MM.1S (cell line): Measurements from ENCODE around the gene HOMER1.

Source experiments
- DNase-seq: peaks from one replicate; pipeline ENCODE4 v3.0.0-alpha.2; 2015
- H2AFZ ChIP-seq: fragments of 300-600 bp; sonication (generic); 2 replicates; pipeline ENCODE4 v1.6.0; 2016; ENCODE audit warnings: antibody characterized with exemption, low read length
- H3F3A ChIP-seq: fragments of 300-600 bp; sonication (generic); 2 replicates; pipeline ENCODE4 v1.6.1; 2016; ENCODE audit warnings: mild to moderate bottlenecking, antibody characterized with exemption, low read length, moderate library complexity, mixed read lengths; ENCODE audit not compliant: insufficient read depth
- H3K27ac ChIP-seq: fragments of 300-600 bp; sonication (generic); 2 replicates; pipeline ENCODE4 v1.5.1; 2016; ENCODE audit warnings: mild to moderate bottlenecking, low read length
- H3K27me3 ChIP-seq: fragments of 300-600 bp; sonication (generic); replicated peaks from 2 replicates; pipeline ENCODE4 v1.6.0; 2016; ENCODE audit warnings: low read length; ENCODE audit not compliant: insufficient read depth
- H3K36me3 ChIP-seq: fragments of 300-600 bp; sonication (generic); replicated peaks from 2 replicates; pipeline ENCODE4 v1.6.1; 2016; ENCODE audit warnings: mild to moderate bottlenecking, low read length, mixed read lengths; ENCODE audit not compliant: insufficient read depth
- H3K4me1 ChIP-seq: fragments of 300-600 bp; sonication (generic); 2 replicates; pipeline ENCODE4 v1.6.1; 2016; ENCODE audit warnings: low read length, mixed read lengths
- H3K4me2 ChIP-seq: fragments of 300-600 bp; sonication (generic); 2 replicates; pipeline ENCODE4 v1.6.0; 2016; ENCODE audit warnings: low read depth, low read length
- H3K4me3 ChIP-seq: fragments of 300-600 bp; sonication (generic); 2 replicates; pipeline ENCODE4 v1.5.1; 2016; ENCODE audit warnings: low read length, mixed read lengths
- H3K79me2 ChIP-seq: fragments of 300-600 bp; sonication (generic); 2 replicates; pipeline ENCODE4 v1.6.1; 2016; ENCODE audit warnings: mixed run types, low read length, mixed read lengths
- H3K9ac ChIP-seq: fragments of 300-600 bp; sonication (generic); 2 replicates; pipeline ENCODE4 v1.6.1; 2016; ENCODE audit warnings: low read length, mixed read lengths
- H3K9me2 ChIP-seq: fragments of 300-600 bp; sonication (generic); replicated peaks from 2 replicates; pipeline ENCODE4 v1.6.1; 2016; ENCODE audit warnings: mild to moderate bottlenecking, low read length, mixed read lengths; ENCODE audit not compliant: insufficient read depth
- H3K9me3 ChIP-seq: fragments of 300-600 bp; sonication (generic); replicated peaks from 2 replicates; pipeline ENCODE4 v1.6.1; 2016; ENCODE audit warnings: mild to moderate bottlenecking, low read length, mixed read lengths; ENCODE audit not compliant: insufficient read depth
- H4K20me1 ChIP-seq: fragments of 300-600 bp; sonication (generic); 2 replicates; pipeline ENCODE4 v1.6.1; 2016; ENCODE audit warnings: mild to moderate bottlenecking, low read length, moderate library complexity, mixed read lengths; ENCODE audit not compliant: insufficient read depth
- EZH2 ChIP-seq: fragments of 300-600 bp; sonication (generic); optimal IDR thresholded peaks from 2 replicates; pipeline ENCODE3; 2017; ENCODE audit warnings: low read depth, mild to moderate bottlenecking, antibody characterized with exemption, low read length, mixed read lengths
- EZH2phosphoT487 ChIP-seq: fragments of 300-600 bp; sonication (generic); IDR thresholded peaks from 2 replicates; pipeline ENCODE4 v1.6.1; 2018; ENCODE audit warnings: antibody characterized with exemption, low read length
- TF ChIP-seq, protein P1 (sequence below): fragments of 300-600 bp; sonication (generic); IDR thresholded peaks from 2 replicates; pipeline ENCODE4 v1.5.1; 2016; ENCODE audit warnings: antibody characterized with exemption, low read length, mixed read lengths

HOMER1 gene

DNA sequence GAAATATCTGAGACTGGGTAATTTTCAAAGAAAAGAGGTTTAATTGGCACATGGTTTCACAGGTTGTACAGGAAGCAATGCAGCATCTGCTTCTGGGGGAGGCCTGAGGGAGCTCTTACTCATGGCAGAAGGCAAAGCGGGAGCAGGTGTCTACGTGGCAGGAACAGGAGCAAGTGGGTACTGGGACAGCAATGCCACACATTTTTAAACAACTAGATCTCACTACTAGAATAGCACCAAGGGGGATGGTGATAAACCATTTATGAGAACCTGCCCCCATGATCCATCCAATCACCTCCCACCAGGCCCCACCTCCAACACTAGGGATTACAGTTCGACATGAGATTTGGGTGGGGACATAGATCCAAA lies 47.6 kb upstream of the HOMER1 start:
- Histone ChIP-seq H3K9ac (0 out of 2 replicates have a peak overlapping the region, but pooled peaks have one; percentile 2), H3K79me2 (no peaks in the 10 kb centered on the region), H3K4me2 (peak overlapping the region; percentile 41; the same call in 1 of the 2 replicates), H3K4me1 (peaks cover 18% of the 10 kb centered on the region), H3K27me3 (no peaks in the 10 kb centered on the region), H3K4me3 (no peak overlapping the region), H3F3A (peaks cover 14% of the 10 kb centered on the region), H3K9me3 (no peaks in the 10 kb centered on the region), H2AFZ (peak overlapping the region; percentile 57), H3K27ac (peak overlapping the region; percentile 81), H3K9me2 (no peaks in the 10 kb centered on the region), H4K20me1 (no peaks in the 10 kb centered on the region), H3K36me3 (no peaks in the 10 kb centered on the region)
- DNase-seq, result no peak
- TF ChIP-seq EZH2 (no peak), EZH2phosphoT487 (no peak)
- TF ChIP-seq, protein P1, sequence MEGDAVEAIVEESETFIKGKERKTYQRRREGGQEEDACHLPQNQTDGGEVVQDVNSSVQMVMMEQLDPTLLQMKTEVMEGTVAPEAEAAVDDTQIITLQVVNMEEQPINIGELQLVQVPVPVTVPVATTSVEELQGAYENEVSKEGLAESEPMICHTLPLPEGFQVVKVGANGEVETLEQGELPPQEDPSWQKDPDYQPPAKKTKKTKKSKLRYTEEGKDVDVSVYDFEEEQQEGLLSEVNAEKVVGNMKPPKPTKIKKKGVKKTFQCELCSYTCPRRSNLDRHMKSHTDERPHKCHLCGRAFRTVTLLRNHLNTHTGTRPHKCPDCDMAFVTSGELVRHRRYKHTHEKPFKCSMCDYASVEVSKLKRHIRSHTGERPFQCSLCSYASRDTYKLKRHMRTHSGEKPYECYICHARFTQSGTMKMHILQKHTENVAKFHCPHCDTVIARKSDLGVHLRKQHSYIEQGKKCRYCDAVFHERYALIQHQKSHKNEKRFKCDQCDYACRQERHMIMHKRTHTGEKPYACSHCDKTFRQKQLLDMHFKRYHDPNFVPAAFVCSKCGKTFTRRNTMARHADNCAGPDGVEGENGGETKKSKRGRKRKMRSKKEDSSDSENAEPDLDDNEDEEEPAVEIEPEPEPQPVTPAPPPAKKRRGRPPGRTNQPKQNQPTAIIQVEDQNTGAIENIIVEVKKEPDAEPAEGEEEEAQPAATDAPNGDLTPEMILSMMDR, result no peak

DNA sequence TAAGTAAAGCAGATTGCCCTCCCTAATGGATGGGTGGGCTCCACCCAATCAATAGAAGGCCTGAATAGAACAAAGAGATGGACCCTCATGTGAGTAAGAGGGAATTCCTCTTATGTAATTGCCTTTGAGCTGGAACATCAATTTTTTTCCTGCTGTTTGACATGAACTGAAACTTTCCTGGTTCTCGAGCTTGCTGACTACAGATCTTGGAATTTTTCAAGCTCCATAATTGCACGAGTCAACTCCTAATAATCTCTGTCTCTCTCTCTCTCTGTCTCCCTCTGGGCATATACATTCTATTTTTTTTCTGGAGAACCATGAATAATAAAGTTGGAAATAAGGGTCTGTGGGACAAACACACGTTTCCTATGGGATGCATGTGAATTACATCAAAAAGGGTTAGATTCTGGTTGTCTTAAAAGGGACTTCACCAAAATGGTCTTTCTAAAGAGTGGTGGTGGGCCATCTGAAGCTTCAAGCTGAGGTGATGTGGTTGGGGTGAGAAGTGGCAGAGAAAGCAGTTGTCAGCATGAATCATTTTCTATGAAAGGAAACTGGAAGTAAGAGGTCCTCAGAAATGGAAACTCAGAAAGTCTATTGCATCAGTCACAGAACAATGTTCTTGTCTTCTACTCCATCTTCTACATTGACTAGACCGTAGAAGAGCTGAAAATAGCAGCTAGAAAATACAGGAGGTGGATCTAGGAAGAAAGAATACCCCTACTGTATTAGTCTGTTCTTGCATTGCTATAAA lies 47.0 kb upstream of the HOMER1 start:
- Histone ChIP-seq H3K4me1 (peaks cover 21% of the 10 kb centered on the region), H3K9me2 (no peaks in the 10 kb centered on the region), H3K27me3 (no peaks in the 10 kb centered on the region), H2AFZ (peak overlapping the region; percentile 57), H3K4me2 (peak overlapping the region; percentile 41; the same call in 1 of the 2 replicates), H3K79me2 (no peaks in the 10 kb centered on the region), H3K9ac (0 out of 2 replicates have a peak overlapping the region, but pooled peaks have one; percentile 2), H3K36me3 (no peaks in the 10 kb centered on the region), H3K27ac (peak overlapping the region; percentile 81), H3K4me3 (no peak overlapping the region), H3K9me3 (no peaks in the 10 kb centered on the region), H3F3A (peaks cover 14% of the 10 kb centered on the region), H4K20me1 (no peaks in the 10 kb centered on the region)
- TF ChIP-seq, protein P1, result no peak
- TF ChIP-seq EZH2, result no peak
- TF ChIP-seq EZH2phosphoT487, result no peak
- peak; percentile 79 for DNase-seq

DNA sequence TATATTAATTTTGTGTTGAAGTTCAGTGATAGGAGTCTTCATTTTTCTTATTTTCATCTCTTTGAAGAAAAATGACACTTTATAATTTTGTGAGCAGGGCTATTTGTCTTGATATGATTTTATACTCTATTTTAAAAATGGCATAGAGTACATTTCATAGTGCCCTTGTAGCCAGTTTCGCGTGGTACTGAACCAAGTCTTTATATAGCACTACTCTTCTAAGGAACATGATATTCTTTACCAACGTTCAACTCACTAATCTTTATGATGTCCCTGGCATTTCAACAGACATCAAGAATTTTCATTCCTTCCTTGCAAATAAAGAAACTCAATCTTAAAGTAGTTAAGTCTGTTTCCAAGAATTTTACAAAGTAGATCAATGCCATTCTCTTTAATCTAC lies 41.5 kb upstream of the HOMER1 start:
- peak overlapping the region; percentile 49; the same call in 1 of the 2 replicates for H3K4me2 ChIP-seq
- H2AFZ ChIP-seq, result peak overlapping the region; percentile 9; the same call in 1 of the 2 replicates
- no peaks in the 10 kb centered on the region for H3K9me2 ChIP-seq
- no peak overlapping the region for H3K9ac ChIP-seq
- H4K20me1 ChIP-seq, result no peaks in the 10 kb centered on the region
- H3K9me3 ChIP-seq, result no peaks in the 10 kb centered on the region
- no peak overlapping the region for H3K27ac ChIP-seq
- no peaks in the 10 kb centered on the region for H3K79me2 ChIP-seq
- DNase-seq, result no peak
- H3K27me3 ChIP-seq, result no peaks in the 10 kb centered on the region
- no peaks in the 10 kb centered on the region for H3F3A ChIP-seq
- peak overlapping the region; percentile 2 for H3K4me3 ChIP-seq
- TF ChIP-seq EZH2, result no peak
- TF ChIP-seq EZH2phosphoT487, result no peak
- TF ChIP-seq, protein P1, result no peak
- H3K36me3 ChIP-seq, result no peaks in the 10 kb centered on the region
- H3K4me1 ChIP-seq, result peaks cover 8% of the 10 kb centered on the region
